M059J (cell line): ENCODE measurements around the gene ATG16L1. TPM values are rescaled to one million over a fixed set of nuclear protein-coding genes. Genes with fewer than 3 reads are reported as not detected.

Experiments
- DNase-seq: peaks from one replicate; pipeline ENCODE4 v3.0.0-alpha.2; 2012; ENCODE audit warnings: low read depth
- total RNA-seq: library from RNA; depleted of rRNA; stranded (reverse); fragments of >200 nt; shearing (Covaris generic); gene quantifications from 2 replicates; pipeline ENCODE4 v1.2.3, GENCODE V29; 2014; rRNA removed

The ATG16L1 gene
- total RNA-seq, result 20.1 and 32.5 TPM in 2 replicates

DNA sequence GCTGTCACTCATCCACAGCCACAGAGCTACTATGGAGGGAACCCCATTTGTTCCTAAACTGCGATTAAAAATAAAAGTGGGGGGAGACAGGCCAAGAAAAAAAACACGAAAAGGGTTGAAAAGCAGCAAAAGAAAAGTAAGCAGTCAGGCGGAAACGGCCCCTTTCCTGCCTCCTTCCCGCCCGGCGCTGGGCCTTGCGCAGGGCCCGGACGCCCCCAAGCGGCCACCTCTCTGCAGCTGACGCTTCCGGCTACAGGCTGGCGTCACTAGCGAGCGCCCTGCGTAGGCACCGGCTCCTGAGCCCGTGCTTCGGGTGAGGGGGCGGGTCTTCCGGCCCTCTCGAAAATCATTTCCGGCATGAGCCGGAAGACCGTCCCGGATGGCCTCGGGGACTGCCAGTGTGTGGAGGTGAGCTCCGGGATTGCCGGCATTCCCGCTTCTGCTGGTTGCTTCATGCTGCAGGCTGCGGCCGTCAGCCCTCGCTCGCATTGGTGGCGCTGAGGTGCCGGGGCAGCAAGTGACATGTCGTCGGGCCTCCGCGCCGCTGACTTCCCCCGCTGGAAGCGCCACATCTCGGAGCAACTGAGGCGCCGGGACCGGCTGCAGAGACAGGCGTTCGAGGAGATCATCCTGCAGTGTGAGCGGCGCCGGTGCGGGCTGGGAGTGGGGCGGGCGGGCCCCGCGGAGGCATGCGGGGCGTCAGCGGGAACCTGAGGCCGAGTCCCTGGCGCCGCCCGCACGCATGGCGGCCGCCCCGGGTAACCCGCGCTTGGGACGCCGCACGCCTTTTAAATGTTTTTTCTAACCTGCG lies at the start of gene ATG16L1:
TSS of gene ATG16L1 (plus strand) at position 368 of the 811 bp plus-strand sequence. CDS start at position 523, 155 bp downstream.
- peak; percentile 92 for DNase-seq

DNA sequence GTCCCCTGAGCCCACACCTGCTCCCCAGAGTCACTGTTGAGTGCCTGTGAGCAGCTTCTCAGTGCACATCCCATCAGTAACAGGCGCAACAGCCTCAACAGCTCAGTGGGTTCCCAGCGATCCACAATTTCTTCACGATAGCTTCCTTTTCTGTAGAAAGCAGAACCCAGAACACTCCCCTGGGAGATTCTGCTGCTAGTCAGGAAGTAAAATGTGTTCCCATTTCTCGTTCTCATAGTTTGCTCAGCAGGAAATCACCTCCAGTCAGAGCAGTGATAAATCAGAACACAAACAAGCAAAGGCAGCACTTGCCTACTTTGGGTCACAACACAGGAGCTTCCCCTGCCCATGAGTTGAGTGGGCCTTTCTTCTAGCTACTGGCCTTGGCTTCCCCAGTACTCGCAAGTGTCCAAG lies 48.9 kb upstream of the ATG16L1 start:
- DNase-seq, result no peak

DNA sequence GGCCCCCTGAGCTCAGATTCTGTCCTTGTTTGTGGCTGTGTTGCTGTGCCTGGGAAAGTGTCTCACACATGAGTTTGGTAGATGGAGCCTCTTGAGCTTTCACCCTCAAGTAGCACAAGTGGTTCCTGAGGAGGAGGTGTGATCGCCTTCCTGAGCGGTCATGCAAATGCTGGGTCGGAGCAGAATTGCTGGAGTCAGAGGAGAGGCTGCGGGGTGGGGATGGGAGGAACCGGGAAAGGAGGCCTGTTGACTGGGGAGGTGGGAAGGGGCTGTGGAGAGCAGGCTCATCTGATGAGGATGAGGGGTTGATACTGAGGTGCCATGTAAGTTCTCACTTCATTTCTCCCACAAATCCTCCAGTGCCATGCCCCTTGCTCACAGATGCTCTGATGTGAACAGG lies 48.4 kb upstream of the ATG16L1 start:
- no peak for DNase-seq

DNA sequence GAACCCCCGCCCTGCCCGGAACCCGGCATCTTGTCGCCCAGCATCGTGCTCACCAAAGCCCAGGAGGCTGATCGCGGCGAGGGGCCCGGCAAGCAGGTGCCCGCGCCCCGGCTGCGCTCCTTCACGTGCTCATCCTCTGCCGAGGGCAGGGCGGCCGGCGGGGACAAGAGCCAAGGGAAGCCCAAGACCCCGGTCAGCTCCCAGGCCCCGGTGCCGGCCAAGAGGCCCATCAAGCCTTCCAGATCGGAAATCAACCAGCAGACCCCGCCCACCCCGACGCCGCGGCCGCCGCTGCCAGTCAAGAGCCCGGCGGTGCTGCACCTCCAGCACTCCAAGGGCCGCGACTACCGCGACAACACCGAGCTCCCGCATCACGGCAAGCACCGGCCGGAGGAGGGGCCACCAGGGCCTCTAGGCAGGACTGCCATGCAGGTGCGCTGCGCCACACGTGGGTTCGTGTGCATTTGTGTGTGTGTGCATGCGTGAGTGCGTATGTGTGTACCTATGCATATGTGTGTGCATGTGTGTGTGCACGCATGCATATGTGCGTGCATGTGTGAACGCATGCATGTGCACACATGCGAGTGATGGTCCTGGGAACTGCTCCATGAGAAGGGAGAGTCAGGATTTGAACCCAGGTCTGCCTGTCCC lies 47.1 kb upstream of the ATG16L1 start:
- no peak for DNase-seq

DNA sequence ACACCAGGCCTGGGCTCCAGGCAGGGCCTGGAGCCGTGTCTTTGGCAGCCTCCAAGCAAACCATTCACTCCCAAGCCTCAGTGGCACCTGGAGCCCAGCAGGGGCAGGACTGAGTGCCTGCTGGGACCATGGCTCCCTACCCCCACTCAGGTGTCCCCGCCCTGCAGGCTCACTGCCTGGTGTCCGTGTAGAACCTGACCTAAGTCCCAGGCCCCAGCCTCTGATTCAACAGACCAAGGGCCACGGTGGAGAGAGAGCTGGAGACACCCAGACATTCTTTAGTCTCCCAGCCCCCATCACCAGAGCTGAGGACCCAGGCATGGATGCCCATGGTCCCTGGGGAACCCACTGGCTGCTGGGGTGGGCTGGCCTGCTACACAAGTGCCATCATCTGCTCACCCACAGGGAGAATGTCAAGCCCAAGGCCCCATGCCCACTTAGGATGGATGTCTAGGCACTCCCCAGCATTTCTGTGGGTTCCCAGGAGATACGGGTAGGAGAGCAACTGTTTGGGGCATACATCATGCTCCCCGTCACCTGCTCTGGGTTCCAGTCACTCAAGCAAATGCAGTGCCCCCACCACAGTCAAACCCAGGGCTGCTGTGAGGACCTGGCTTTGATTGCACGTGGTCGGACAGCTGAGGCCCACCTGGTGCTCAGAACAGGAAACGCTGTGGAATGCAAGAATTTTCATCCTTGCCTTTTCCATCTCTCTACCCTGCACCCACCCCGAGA lies 42.9 kb upstream of the ATG16L1 start:
- DNase-seq, result peak; percentile 64

DNA sequence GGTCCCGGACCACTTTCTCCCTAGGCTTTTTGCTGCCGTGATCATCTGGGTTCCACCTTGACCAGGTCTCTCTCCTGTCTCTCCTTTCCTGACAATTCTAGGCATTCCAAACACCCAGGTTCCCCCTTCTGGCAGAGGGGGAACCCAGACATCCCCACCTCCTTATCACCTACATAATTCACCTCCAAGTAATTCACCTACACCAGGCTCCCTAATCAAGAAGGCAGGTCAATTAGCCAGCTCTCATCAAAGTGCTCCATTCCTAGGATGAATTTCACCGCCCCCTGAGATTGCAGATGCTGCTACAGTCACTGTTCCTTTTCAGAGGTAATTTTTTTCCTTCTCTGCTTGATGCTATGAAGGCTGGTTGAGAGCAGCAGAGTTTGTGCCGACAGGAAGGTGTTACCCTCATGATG lies 42.3 kb upstream of the ATG16L1 start:
- no peak for DNase-seq

DNA sequence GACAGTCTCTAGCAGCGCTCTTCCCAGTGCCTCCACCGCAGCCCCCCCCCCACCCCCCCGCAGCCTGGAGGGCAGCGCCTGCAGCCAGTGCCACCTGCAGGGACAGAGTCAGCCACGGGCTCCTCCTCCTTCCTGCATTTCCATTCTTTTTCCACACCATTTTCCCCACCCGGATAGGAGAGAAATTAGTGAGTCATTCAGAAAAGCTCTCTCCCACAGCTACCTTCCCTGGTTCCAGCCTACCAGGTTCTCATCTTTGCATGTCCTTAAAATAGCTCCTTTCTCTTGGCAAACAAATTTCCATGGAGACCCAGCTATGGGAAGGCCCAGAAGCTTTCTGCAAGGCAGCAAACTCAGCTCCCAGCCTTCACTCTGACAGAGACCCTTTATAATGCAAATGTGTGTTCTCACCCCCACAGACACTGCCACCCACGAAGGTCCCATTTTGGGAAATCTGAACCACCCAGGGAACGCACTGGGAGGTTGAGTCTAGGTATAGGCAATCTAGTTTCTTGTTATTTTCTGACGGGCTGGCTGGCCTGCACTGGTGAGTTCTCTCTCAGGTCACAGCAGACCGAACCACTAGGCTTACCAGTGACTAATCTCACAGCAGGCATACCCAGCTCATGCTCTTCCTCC lies 41.8 kb upstream of the ATG16L1 start:
- DNase-seq, result peak; percentile 84

DNA sequence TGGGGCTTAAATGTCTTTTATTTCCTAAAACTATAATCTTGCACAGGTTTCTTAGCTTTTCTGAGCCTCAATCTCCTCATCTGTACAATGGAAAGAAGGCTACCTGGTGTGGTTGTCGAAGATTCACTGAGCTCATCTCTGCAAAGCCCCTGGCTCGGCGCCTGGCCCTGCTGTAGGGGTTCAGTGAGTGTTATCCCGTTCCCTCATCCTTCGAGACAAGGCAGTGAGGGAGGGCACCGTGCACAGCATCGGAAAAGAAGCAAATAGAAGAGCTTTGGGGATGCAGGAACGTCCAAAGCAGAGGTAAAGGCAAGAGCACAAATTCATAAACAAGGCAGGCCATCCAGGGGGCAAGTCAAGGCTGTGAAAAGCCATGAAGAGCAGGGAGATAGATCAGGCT lies 41.2 kb upstream of the ATG16L1 start:
- no peak for DNase-seq

DNA sequence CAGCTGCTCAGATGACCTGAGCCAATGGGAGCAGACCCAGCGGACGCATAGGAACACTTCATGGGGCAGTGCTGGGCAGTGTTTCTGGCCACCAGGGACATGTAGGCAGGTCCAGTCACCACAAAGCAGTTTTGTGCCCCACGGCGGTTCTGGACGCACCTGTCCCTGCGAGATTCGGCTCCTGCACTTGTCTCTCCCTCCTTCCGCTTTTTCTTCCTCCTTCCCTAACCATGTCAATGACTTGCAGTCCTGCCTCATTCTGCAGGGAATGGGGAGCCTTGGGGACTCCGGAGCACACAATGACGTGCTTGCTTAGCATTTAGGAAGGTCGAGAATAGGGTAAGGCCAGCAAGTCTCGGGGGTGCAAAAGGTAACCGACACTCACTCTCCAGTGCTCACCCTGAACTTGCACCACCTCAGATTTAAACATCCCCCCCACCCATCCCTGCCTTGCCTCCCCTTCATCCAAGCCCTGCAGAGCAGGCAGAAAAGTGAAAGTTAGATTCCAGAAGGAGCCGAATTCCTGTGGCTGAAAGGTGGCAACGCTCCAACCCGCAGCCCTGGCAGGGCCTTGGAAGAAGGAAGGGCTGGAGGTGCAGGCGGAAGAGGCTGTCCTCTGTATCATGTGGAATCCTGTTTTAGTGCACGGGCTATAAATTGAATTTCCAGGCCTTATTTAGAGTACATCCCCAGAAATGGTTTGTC lies 40.5 kb upstream of the ATG16L1 start:
- peak; percentile 89 for DNase-seq

DNA sequence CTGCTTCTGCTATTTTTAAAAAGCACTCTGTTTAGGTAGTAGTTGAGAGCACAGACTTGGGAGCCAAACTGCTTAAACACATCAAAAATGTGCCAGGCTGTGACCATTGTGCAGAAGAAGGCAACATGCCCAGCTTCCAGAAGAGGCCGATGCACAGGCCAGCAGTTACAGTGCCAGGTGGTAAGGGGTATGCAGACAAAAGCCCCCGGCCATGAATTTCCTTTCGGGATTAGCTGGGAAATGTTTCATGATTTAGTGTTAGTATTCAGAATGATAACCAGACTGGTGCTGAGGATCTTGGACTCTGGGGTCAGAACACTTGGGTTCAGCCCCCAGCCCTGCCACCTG lies 40.0 kb upstream of the ATG16L1 start:
- no peak for DNase-seq

DNA sequence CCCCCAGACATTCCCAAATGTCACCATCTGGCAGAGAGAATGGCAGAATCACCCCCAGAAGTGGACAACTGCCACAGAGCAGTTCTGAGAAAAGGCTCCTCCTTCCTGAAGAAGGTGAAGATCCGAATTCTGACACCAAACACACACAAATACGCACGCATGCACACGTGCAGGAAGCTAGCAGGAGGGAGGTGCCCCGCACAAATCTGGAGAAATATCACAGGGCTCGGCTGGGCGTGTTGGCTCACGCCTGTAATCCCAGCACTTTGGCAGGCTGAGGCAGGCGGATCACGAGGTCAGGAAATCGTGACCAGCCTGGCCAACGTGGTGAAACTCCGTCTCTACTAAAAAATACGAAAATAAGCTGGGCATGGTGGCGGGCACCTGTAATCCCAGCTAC lies 38.5 kb upstream of the ATG16L1 start:
- no peak for DNase-seq

DNA sequence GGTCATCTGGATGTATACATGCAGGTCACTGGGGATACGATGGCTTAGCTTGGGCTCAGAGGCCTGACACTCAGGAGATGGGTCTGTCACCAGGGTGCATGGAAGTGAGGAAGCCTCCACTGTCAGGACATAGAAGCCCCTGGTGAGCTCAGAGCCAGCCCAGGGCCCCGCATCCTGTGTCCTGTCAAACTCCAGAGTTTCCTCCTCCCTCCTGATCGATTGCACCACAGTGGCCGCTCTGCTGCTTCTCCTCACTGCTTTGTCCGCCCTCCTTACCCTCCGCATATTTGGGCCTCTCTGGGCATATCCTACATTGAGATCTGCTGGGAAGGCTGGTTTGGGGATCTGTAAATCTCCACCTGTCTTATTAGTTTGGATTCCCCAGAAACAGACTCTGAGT lies 37.5 kb upstream of the ATG16L1 start:
- no peak for DNase-seq

DNA sequence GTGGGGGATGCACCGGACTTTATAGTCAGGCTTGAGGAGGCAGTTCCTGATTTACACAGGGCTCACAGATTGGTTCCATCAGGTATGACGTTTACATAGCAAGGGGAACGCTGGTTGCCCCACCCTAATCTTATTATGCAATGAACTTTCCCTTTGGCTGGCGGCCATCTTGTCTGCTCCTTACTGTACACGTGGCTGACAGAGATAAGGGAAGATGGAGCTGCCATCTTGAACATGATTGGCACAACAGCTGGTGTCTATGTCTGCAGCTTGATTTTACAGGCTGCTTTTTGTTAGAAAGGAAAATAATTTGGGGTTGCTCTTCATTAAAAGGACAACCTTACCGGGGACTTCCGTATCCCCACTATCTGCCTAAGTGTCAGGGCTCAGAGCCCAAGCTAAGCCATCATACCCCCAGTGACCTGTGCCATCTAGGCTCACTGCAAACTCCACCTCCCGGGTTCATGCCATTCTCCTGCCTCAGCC lies 33.5 kb upstream of the ATG16L1 start:
- peak; percentile 9 for DNase-seq

DNA sequence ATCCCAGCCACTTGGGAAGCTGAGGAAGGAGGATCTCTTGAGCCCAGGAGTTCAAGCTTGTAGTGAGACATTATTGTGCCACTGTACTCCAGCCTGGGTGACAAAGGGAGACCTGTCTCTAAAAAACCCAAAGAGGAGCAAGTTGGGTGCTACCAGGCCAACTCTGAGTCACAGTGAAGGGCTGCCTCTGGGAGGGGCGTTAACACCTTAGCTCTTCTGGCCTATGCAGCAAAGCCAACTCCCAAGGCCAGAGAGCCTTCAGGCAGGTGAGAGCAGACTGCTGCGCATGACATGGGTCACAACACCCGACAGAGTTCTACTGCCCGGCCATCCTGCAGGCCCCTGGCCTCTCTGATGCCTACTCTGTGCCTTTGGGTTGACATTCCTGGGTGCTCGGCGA lies 32.6 kb upstream of the ATG16L1 start:
- no peak for DNase-seq

DNA sequence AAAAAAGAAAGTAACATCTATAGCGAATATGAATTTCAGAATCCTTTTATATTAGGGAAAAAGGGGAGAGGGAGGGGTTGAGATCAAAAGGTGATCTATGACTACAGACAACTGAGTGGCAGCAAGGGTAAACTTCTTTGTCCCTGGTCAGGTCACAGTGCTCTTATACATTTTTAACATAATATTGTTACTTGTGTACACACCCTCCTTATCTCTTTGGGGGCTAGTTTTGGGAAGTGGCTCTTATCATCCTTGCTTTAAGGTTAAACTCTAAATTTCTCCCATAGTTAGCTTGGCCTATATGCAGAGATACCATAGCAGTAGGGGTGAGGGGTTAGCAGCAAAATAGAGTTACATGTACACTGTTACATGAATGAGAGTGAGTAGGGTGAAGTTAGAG lies 31.6 kb upstream of the ATG16L1 start:
- no peak for DNase-seq

DNA sequence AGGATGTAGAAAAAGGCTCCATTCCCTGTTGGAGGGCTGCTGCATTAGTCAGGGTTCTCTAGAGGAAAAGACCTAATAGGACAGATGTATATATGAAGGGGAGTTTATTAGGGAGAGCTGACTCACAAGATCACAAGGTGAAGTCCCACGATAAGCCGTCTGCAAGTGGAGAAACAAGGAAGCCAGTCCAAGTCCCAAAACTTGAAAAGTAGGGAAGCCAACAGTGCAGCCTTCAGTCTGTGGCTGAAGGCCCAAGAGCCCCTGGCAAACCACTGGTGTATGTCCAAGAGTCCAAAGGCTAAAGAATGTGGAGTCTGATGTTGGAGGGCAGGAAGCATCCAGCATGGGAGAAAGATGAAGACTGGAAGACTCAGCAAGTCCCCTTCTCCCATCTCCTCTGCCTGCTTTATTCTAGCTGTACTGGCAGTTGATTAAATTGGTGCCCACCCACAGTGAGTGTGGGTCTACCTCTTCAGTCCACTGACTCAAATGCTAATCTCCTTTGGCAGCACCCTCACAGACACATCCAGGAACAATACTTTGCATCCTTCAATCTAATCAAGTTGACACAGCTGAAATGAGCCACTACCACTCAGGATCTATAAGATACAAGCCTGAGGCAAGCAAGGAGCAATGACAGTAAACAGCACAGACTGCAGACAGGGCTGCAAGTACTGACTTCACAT lies 30.0 kb upstream of the ATG16L1 start:
- DNase-seq, result peak; percentile 16

DNA sequence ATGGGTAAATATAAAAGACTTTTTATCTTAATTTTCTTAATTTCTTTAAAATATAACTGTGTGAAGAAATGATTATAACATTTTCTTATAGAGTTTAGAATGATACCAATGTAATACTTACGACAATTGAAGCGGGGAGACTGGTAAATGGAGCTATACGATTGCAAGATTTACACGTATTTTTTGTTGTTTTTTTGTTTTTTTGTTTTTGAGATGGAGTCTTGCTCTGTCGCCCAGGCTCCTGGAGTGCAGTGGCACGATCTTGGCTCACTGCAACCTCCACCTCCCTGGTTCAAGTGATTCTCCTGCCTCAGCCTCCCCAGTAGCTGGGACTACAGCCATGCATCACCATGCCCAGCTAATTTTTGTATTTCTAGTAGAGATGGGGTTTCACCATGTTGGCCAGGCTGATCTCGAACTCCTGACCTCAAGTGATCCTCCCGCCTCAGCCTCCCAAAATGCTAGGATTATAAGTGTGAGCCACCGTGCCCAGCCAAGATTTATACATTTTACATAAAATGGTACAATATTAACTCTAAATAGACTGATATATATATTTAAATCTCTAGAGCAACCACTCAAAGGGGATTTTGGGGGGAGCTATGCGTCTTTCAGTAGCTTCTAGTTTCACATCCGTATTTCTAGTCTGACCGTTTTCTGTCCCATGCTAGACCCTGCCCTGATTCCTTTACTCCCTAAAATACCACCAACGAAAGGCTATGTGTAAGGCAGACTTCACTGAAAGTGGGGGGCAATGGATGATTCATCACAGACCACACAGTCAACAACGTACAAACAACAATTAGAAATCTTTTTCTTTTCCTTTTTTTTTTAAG lies 28.2 kb upstream of the ATG16L1 start:
- DNase-seq, result no peak

DNA sequence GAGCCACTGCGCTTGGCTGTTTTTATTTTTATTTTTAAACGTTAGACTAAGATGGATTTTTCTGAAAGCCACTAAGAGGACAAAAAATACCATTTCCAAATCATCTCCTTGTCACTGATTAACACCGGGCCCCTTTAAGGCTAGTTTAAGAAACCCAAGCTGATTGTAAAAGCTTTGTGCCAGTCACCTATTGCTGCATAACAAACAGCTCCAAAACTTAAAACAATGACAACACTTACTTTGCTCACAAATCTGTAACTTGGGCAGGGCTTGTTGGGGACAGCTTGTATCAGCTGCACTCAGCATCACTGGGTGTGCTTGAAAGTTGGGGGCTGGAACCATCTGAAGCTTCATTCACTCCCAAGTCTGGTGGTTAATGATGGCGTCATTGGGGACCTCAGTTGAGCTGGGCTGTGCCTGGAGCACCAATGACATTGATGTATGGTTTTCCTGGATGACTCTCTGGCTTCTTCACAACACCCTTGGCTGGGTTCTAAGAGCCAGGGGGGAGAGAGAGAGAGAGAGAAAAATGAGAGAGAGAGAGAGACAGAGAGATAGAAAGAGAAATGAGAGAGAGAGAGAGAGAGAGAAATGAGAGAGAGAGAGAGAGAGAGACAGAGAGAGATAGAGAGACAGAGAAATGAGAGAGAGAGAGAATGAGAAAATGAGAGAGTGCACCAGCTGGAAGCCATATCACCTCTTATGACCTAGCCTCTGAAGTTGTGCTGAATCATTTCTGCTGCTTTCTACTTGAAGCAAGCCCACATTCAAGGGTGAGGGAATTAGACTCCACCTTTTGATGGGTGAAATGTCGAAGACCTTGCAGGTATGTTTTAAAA lies 26.0 kb upstream of the ATG16L1 start:
- peak; percentile 18 for DNase-seq

DNA sequence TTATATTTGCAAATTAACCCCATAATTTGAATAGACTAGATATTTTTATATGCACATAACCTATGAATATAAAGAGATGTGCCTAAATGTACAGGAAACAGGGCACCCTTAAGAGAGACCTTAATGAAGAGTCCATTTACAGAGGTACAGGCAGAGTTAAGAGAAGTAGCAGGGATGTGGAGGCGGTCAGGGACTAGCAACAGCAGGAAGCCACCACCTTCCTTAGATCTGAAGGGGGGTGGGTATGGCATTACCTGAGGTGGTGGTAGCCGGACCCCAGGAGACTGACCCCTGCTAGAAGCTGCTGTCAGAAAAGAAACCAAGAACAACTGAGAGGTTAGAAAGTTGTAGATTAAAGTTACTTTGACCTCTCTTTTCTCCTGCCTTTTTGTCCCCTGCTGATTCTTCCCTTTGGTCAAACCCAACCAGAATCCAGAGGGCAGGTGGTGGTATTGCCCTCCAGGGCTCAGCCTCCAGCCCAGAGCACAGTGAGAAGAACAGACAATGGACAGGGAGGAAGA lies 24.9 kb upstream of the ATG16L1 start:
- DNase-seq, result no peak
